Activated T-helper 17 cell treated with anti-CD3 and anti-CD28 coated beads, Interleukin-2, amount 50 U/mL, for 72 hours (primary cell): ENCODE data around the gene TRPV4. TPM values are rescaled to one million over a fixed set of nuclear protein-coding genes. Genes with fewer than 3 reads are reported as not detected.
A peak's percentile ranks its signal among the peaks of the same experiment; 100 is the strongest.

Experiments
- ATAC-seq: fragments of 150-1000 bp; cut with Tn5 transposase; replicated peaks from 2 replicates; pipeline ENCODE4 v1.10.0; 2021; ENCODE audit warnings: mild to moderate bottlenecking, moderate library complexity
- H3K27ac Mint-ChIP-seq: one replicate; pipeline ENCODE4 v1.8.0; 2022; ENCODE audit warnings: mixed read lengths
- H3K27me3 Mint-ChIP-seq: one replicate; pipeline ENCODE4 v1.8.0; 2022; ENCODE audit warnings: mixed read lengths
- H3K36me3 Mint-ChIP-seq: one replicate; pipeline ENCODE4 v1.8.0; 2022; ENCODE audit warnings: low read depth, mild to moderate bottlenecking, mixed read lengths
- H3K4me1 Mint-ChIP-seq: one replicate; pipeline ENCODE4 v1.8.0; 2022; ENCODE audit warnings: mixed read lengths
- H3K4me3 Mint-ChIP-seq: one replicate; pipeline ENCODE4 v1.8.0; 2022; ENCODE audit warnings: mild to moderate bottlenecking, mixed read lengths
- H3K9me3 Mint-ChIP-seq: one replicate; pipeline ENCODE4 v1.8.0; 2022; ENCODE audit warnings: mixed read lengths
- total RNA-seq, 2 donors: library from RNA; stranded (reverse); gene quantifications; one replicate each; pipeline ENCODE4 v1.2.3, GENCODE V29; 2022

Gene TRPV4
- total RNA-seq, 2 donors from 2014 or later = not detected

DNA sequence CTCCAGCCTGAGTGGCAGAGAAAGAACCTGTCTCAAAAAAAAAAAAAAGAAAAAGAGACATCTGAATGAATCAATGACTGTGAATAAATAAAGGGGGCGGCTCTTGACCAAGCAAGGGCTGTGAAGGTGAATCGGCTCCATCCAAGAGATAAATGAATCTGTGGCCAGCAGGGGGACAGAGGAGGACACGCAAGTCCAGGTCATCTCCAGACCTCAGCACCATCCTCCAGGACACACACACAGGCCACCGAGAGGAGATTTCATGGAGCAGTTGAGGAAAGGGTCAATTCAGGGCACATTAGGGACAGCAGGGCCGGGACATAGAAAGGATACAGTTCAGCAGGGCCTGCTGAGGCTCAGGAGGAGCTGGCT lies 21.6 kb downstream of the TRPV4 start:
- Mint-ChIP-seq H3K36me3 (no peaks in the 10 kb centered on the region), H3K9me3 (no peaks in the 10 kb centered on the region), H3K4me3 (no peak overlapping the region), H3K4me1 (no peaks in the 10 kb centered on the region), H3K27ac (no peak overlapping the region), H3K27me3 (no peaks in the 10 kb centered on the region)
- ATAC-seq = no peak

DNA sequence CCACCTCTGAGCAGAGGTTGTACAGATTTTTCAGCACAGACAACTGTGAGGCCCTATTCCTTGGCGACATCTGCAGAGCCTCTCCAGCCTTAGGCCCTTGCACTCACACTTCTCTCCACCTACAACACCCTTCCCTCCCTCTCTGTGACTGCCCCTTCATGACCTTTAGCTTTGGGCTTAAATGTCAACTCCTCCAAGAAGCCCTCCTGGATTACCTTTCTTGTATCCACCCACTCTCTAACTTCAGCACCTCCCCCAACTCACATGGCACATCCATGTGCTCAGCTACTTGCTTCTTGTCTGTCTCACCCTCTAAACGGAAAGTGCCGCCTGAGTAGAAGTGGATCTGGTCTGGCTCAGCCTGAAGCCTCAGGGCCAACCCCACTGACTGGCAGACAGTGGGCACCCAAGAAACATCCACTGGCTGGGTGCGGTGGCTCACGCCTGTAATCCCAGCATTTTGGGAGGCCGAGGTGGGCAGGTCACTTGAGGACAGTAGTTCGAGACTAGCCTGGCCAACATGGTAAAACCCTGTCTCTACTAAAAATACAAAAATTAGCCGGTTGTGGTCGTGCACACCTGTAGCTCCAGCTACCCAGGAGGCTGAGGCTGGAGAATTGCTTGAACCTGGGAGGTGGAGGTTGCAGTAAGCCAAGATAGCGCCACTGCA lies 22.1 kb downstream of the TRPV4 start:
- H3K9me3 Mint-ChIP-seq = no peaks in the 10 kb centered on the region
- H3K27ac Mint-ChIP-seq = no peak overlapping the region
- no peaks in the 10 kb centered on the region for H3K27me3 Mint-ChIP-seq
- no peak overlapping the region for H3K4me3 Mint-ChIP-seq
- no peaks in the 10 kb centered on the region for H3K4me1 Mint-ChIP-seq
- no peak for ATAC-seq
- no peaks in the 10 kb centered on the region for H3K36me3 Mint-ChIP-seq

DNA sequence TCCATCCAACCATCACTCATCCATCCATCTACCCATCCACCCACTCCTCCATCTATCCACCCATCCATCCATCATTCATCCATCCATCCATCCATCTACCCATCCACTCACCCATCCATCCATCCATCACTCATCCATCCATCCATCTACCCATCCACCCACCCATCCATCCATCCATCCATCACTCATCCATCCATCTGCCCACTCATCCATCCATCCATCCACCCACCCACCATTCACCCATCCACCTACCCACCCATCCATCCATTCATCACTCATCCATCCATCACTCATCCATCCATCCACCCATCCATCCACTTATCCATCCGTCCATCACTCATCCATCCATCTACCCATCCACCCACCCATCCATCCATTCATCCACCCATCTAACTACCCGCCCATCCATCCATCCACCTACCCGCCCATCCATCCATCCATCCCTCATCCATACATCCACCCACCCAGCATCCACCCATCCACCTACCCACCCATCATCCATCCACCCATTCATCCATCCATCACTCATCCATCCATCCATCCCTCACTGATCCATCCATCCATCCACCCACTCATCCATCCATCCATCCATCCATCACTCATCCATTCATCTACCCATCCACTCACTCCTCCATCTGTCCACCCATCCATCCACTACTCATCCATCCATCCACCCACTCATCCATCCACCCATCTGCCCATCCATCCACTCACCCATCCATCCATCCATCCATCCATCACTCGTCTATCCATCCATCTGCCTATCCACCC lies 24.1 kb downstream of the TRPV4 start:
- Mint-ChIP-seq H3K4me1 (no peaks in the 10 kb centered on the region), H3K27me3 (no peaks in the 10 kb centered on the region), H3K36me3 (no peaks in the 10 kb centered on the region), H3K4me3 (no peak overlapping the region), H3K27ac (no peak overlapping the region), H3K9me3 (no peaks in the 10 kb centered on the region)
- no peak for ATAC-seq

DNA sequence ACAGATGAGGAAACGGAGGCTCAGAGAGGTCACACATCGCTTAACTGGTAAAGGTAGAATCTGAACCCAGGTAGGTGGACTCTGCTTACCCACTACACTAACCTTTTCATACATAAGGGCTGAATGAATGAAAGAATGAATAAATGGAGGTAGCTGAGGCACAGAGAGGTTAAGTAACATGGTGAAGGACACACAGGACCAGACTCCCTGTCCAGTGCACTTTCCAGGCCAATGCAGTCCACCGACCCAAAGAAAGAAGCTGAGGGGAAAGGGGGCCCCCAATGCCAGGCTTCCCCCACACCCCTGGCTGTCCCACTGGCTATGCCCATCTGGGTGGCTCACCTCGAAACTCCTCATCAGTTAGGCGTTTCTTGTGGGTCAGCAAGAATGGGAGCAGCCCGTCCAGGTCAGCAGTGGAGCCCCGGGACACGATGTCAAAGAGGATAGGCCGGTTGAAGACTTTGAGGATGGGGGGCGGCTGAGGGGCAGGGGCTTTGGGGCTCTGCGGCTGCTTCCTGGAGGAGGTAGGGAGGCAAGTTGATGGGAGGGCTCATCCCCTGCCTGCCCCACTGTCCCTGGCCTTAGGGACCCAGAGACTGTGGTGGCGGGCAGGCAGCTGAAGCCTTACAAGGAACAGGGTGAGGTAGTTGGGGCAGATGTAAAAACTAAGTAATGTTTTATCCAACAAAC lies 25.1 kb downstream of the TRPV4 start:
- Mint-ChIP-seq H3K4me3 (no peak overlapping the region), H3K9me3 (no peaks in the 10 kb centered on the region), H3K4me1 (no peaks in the 10 kb centered on the region), H3K27ac (no peak overlapping the region), H3K27me3 (no peaks in the 10 kb centered on the region), H3K36me3 (no peaks in the 10 kb centered on the region)
- no peak for ATAC-seq

DNA sequence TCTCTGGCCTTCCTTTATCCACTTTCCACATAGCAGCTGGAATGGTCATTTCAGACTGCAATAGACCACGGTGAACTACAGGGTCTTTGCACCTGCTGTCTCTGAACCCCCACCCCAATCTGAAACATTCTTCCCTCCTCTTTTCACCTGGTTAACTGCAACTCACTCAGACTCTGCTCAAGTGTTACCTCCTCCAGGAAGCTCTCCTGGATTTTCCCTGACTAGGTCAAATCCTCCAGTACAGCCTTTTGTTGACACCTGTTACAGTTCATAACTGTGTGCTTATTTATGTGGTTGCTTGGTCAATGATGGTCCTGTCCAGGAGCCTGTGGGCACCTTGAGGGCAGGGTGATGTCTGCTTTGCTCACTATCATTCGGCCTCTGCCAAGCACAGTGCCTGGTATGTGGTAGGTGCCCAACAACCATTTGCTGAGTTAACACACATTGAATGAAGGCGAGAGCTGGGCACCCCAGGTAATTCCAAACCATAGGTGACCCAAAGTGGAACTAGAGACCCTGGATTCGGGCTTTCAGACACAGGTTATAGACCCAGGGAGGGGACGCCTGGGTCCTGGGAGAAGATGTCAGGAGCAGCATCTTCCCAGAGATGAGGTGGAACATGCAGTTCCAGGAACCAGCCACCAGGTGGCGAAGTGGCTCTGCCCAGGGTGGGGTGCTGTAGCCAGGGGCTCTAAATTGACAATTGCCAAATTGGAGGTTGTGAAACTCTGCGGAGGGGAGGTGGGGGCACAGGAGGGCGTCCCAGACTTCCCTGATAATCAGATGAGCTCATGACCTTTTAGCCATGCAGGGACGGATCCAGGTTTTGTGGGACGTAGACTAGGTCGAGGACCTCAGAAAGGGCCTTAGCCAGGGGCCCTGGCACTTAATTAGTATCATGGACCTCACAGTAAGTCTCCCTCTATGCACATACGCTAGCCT lies 28.1 kb downstream of the TRPV4 start:
- Mint-ChIP-seq H3K4me3 (no peak overlapping the region), H3K36me3 (no peaks in the 10 kb centered on the region), H3K27ac (no peak overlapping the region), H3K9me3 (no peaks in the 10 kb centered on the region), H3K4me1 (no peaks in the 10 kb centered on the region), H3K27me3 (no peaks in the 10 kb centered on the region)
- peak; percentile 79 for ATAC-seq

DNA sequence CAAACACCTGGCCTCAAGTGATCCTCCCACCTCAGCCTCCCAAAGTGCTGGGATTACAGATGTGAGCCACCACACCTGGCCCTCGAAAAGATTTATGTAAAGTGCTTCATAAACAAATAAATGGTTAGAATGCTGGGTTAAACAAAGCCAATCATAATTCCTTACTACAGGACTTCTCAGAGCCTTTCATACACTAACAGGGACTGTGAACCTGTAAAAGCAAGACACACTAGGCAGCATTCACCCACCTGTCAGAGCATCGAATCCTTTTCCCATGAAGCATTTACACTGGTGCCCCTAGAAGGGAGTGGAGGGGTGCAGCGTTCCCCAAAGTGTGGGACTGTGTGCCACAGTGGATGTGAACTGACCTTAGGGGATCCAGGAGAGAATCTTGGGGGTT lies 29.5 kb downstream of the TRPV4 start:
- no peaks in the 10 kb centered on the region for H3K9me3 Mint-ChIP-seq
- no peak overlapping the region for H3K4me3 Mint-ChIP-seq
- no peaks in the 10 kb centered on the region for H3K4me1 Mint-ChIP-seq
- H3K36me3 Mint-ChIP-seq = no peaks in the 10 kb centered on the region
- no peak for ATAC-seq
- H3K27ac Mint-ChIP-seq = no peak overlapping the region
- H3K27me3 Mint-ChIP-seq = no peaks in the 10 kb centered on the region

DNA sequence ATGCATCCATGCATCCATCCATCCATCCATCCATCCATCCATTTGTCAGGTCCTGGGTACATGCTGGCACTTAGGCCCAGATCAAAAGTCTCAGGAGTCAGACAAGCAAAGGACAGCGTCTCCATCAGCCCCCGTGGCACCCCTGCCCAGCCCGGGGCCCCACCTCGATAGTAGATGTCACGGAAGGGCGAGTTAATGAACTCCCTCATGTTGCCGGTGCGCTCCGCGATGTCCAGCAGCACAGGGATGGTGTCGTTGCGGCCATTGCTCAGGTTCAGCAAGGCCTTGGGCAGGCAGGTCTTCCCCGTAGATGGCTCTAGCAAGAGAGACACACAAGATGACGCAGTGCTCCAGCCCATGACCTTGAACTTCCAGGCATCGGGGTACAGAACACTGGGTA lies 30.4 kb downstream of the TRPV4 start:
- no peak for ATAC-seq
- Mint-ChIP-seq H3K27ac (no peak overlapping the region), H3K9me3 (no peaks in the 10 kb centered on the region), H3K36me3 (no peaks in the 10 kb centered on the region), H3K27me3 (no peaks in the 10 kb centered on the region), H3K4me3 (no peak overlapping the region), H3K4me1 (no peaks in the 10 kb centered on the region)

DNA sequence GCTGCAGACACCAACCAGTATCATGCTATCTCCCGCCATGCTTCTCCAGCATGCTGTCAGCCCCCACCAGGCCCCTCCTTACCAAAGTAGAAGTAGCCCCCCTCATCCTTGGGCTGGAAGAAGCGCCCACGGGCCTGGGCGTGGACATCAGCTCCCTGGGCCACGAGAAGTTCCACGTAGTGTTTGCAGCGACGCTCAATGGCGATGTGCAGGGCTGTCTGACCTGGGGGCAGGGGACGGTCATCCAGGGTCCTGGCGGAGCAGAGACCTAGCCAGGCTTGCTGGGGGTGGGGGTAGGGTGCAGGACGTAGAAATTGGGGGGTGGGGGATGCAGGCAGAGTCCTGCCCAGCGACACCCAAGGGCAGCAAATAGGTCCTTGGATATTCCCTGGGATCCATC lies 32.7 kb downstream of the TRPV4 start:
- no peaks in the 10 kb centered on the region for H3K9me3 Mint-ChIP-seq
- no peaks in the 10 kb centered on the region for H3K4me1 Mint-ChIP-seq
- H3K4me3 Mint-ChIP-seq = no peak overlapping the region
- no peaks in the 10 kb centered on the region for H3K36me3 Mint-ChIP-seq
- H3K27me3 Mint-ChIP-seq = no peaks in the 10 kb centered on the region
- H3K27ac Mint-ChIP-seq = no peak overlapping the region
- no peak for ATAC-seq

DNA sequence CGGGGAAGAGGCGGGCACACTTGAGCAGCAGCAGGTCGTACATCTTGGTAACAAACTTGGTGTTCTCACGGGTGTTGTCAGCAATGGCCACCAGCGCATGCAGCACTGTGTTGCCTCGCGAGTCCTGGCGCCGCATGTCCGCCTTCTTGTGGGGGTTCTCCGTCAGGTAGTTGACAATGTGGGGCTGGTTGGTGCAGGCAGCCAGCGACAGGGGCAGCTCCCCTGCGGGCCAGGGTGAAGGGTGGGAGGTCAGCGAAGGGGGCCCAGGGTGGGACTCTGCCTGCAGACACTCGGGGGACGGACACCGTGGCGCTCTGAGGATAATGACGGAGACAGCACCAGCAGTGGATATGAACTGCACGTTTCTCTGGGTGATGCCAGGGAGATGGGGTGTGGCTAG lies 34.5 kb downstream of the TRPV4 start:
- Mint-ChIP-seq H3K27ac (no peak overlapping the region), H3K4me3 (no peak overlapping the region), H3K36me3 (no peaks in the 10 kb centered on the region), H3K27me3 (peaks cover under 1% of the 10 kb centered on the region), H3K4me1 (no peaks in the 10 kb centered on the region), H3K9me3 (no peaks in the 10 kb centered on the region)
- ATAC-seq = no peak

DNA sequence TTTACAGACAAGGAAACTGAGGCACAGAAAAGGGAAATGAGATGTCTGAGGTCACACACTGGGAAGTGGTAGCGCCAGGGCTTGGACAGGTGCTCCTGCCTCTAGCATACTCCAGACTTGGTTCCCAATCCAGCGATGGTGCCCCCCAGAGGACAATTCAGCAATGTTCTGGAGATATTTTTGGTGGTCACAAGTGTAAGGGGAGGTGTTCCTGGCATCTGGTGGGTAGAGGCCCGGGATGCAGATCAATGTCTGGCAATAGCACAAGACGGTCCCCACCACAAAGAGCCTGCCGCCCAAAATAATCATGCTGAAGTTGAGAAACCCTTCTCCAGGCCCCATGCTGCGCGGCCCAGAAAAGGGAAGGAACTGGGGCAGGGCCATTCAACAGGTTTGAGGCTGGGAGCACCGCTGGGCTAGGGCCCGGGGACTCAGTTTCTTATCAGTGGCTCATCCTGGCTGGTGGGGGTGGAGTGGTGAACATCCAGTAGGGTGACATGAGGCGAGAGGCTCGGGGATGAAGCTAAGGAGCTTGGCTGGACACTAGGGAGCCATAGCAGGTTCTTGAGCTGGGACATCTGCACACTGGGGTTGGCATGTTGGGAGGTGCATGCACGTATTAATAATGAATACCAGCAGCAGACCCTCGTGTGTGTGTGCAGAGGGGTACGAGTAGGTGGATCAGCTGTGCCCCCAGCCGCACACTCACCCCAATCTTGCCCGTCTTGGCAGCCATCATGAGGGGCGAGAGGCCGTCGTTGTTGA lies 35.1 kb downstream of the TRPV4 start:
- Mint-ChIP-seq H3K27ac (no peak overlapping the region), H3K4me1 (no peaks in the 10 kb centered on the region), H3K36me3 (no peaks in the 10 kb centered on the region), H3K4me3 (no peak overlapping the region), H3K27me3 (peaks cover 7% of the 10 kb centered on the region), H3K9me3 (no peaks in the 10 kb centered on the region)
- ATAC-seq = no peak

DNA sequence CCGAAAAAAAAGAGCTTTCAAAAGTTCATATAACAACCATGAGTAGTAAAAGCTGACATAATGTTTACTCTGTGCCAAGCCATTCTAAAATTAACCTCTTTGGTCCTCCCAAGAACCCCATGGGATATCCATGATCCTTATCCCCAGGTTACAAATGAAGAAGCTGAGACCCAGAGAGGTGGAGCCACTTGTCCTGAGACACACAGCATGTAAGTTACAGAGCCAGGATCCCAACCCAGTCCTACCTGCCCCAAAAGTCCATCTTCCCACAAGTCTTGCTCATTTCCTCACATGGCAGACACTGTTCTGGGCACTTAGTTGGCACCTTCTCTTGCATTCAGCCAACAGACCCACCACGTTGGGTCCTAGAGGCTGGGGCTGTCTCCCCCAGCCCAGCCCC lies 37.1 kb downstream of the TRPV4 start:
- peaks cover 14% of the 10 kb centered on the region for H3K27me3 Mint-ChIP-seq
- no peak overlapping the region for H3K27ac Mint-ChIP-seq
- H3K36me3 Mint-ChIP-seq = no peaks in the 10 kb centered on the region
- no peak overlapping the region for H3K4me3 Mint-ChIP-seq
- no peak for ATAC-seq
- no peaks in the 10 kb centered on the region for H3K4me1 Mint-ChIP-seq
- no peaks in the 10 kb centered on the region for H3K9me3 Mint-ChIP-seq

DNA sequence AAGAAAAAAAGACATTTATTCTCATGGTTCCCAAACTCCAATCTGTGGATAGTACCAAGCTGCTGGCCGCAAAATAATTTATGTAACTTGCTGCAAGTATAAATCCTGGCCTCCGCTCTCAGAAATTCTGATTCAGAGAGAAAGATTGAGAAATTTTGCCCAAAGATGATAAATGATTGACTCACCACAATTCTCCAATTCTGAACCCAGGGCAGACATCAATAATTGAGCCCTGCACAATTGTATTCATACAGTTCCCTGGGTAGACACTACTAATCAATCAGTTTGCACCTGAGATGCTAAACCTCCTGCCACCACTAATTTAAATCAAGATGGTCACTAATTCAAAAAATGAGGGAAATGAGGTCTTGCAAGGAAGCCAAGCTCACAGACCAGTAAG lies 38.2 kb downstream of the TRPV4 start:
- Mint-ChIP-seq H3K9me3 (no peaks in the 10 kb centered on the region), H3K36me3 (no peaks in the 10 kb centered on the region), H3K4me3 (no peak overlapping the region), H3K27me3 (peaks cover 14% of the 10 kb centered on the region), H3K4me1 (no peaks in the 10 kb centered on the region), H3K27ac (no peak overlapping the region)
- ATAC-seq = no peak

DNA sequence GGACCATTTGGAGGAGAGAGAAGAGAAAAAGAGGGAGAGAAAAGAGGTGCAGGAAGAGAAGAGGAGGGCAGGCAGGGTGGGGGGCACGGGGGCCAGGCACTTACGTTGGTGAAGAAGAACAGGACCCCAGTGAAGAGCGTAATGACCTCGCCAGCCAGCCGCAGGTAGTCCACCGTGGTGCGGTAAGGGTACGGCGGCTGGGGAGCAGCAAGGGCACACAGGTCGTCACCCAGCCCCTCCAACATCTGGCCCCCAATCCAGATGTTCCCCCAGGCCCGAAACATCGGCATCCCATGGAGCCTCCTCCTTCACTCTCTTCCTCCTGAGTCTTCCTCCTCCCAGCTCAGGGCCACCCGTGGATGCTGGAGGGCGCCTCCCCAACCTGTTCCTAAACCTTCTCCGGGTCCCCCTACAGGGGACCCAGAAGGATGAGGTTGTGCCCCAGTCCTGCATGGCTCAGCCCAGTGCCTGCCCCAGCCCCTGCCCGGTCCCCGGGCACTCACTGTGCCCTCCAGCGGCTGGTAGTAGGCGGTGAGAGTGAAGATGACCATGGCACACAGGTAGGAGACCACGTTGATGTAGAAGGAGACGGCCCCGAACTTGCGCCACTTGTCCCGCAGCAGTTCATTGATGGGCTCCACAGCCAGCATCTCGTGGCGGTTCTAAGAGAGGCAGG lies 39.2 kb downstream of the TRPV4 start:
- H3K27me3 Mint-ChIP-seq = peaks cover 14% of the 10 kb centered on the region
- H3K27ac Mint-ChIP-seq = no peak overlapping the region
- no peaks in the 10 kb centered on the region for H3K9me3 Mint-ChIP-seq
- no peak overlapping the region for H3K4me3 Mint-ChIP-seq
- no peak for ATAC-seq
- H3K4me1 Mint-ChIP-seq = no peaks in the 10 kb centered on the region
- no peaks in the 10 kb centered on the region for H3K36me3 Mint-ChIP-seq
